Sigmoid colon (tissue), 7 donors: ENCODE measurements around the gene SELENOO. TPM values are rescaled to one million over a fixed set of nuclear protein-coding genes. Genes with fewer than 3 reads are reported as not detected.

Experiments
- DNase-seq: peaks from one replicate; pipeline ENCODE4 v3.0.0-alpha.2; 2019
- H3K27ac ChIP-seq, 4 donors: fragments of 200-600 bp; sonication (generic); one replicate each; pipeline ENCODE4 v1.5.1; 2016 to 2019; ENCODE audit warnings: mild to moderate bottlenecking in 1 of 4
- H3K27me3 ChIP-seq, 3 donors: fragments of 200-600 bp; sonication (generic); one replicate each; pipeline ENCODE4 v1.5.1; 2019; ENCODE audit warnings: mild to moderate bottlenecking in 1 of 3
- H3K36me3 ChIP-seq, 4 donors: fragments of 200-600 bp; sonication (generic); one replicate each; pipeline ENCODE4 v1.5.1; 2016 to 2019
- H3K4me1 ChIP-seq, 4 donors: fragments of 200-600 bp; sonication (generic); one replicate each; pipeline ENCODE4 v1.5.1; 2017 to 2019
- H3K4me3 ChIP-seq, 4 donors: fragments of 200-600 bp; sonication (generic); one replicate each; pipeline ENCODE4 v1.5.1; 2017 to 2019; ENCODE audit warnings: mild to moderate bottlenecking in 2 of 4, moderate library complexity in 1 of 4
- H3K9me3 ChIP-seq, 4 donors: fragments of 200-600 bp in 3 of 4; sonication (generic) in 3 of 4; one replicate each; pipeline versions ENCODE4 v1.5.1 to v1.6.1; 2013 to 2019
- CTCF ChIP-seq, 4 experiments: fragments of 450-650 bp in 3 of 4; fragments of 200-600 bp in 1 of 4; IDR thresholded peaks; one replicate each; pipeline ENCODE4 v1.5.1; 2016 to 2019; ENCODE audit warnings: antibody characterized with exemption in 4 of 4, mild to moderate bottlenecking in 3 of 4, moderate library complexity in 2 of 4
- EP300 ChIP-seq, 4 donors: sonication (generic); formaldehyde crosslinking; IDR thresholded peaks; one replicate each; pipeline ENCODE4 v1.6.1; 2017; ENCODE audit warnings: antibody characterized with exemption in 4 of 4
- POLR2A ChIP-seq, 2 donors: fragments of 450-650 bp; IDR thresholded peaks; one replicate each; pipeline ENCODE4 v1.6.1; 2016; ENCODE audit warnings: antibody characterized with exemption in 2 of 2, mild to moderate bottlenecking in 2 of 2, moderate library complexity in 2 of 2
- POLR2AphosphoS5 ChIP-seq, 4 donors: sonication (generic); formaldehyde crosslinking; IDR thresholded peaks; one replicate each; pipeline ENCODE4 v1.6.1; 2017; ENCODE audit warnings: antibody characterized with exemption in 4 of 4
- WGBS, 2 donors: extraction: QIAGEN DNeasy Blood & Tissue Kit; methylation state at CpG; one replicate each; pipeline ENCODE4 v1.1.7; 2013; 5-methylcytosine and 5-hydroxymethylcytosine counted together
- intact Hi-C: fragments of 100-400 bp; cut with DNase I; formaldehyde crosslinking; loops from one replicate; pipeline ENCODE4 v1.15.1; 2023
- polyA plus RNA-seq, 3 donors: library from polyadenylated mRNA; stranded (reverse); fragments of 200-250 nt; gene quantifications; one replicate each; pipeline ENCODE4 v1.2.3, GENCODE V29; 2013
- total RNA-seq, 4 donors: library from RNA; depleted of rRNA; stranded (reverse); fragments of >200 nt; gene quantifications; one replicate each; pipeline ENCODE4 v1.1.0, GENCODE V29; 2016
- donor health status: healthy with polysubstance abuse.
- donor health status: Bipolar disorder and iron deficiency.
- donor health status: healthy.

SELENOO gene
- total and polyA plus RNA-seq, 7 donors: 10.2 to 30.2 (median 17.9) TPM

GRCh38 chr22:50188356-50188755, 12.5 kb upstream of the SELENOO start:
- no peak for DNase-seq
- intact Hi-C loops: loop anchor here (10.0 kb wide), 2 partner anchors 224 to 264 kb away; partner anchors contain the start of gene PIM3
- Histone ChIP-seq H3K36me3 (peaks cover 0 to 3% (median 0%) of the 10 kb centered on the region in 4 donors), H3K9me3 (no peaks in the 10 kb centered on the region), H3K4me1 (peaks cover 0 to 70% (median 59%) of the 10 kb centered on the region in 4 donors), H3K27ac (no peak overlapping the region), H3K27me3 (no peaks in the 10 kb centered on the region), H3K4me3 (no peak overlapping the region)
- TF ChIP-seq POLR2A (IDR thresholded peaks at IDR 0.05) (no peak), POLR2AphosphoS5 (IDR thresholded peaks at IDR 0.05) (no peak), EP300 (IDR thresholded peaks at IDR 0.05) (no peak), CTCF (IDR thresholded peaks at IDR 0.05) (no peak)
- WGBS, 2 donors: 95 to 97% methylated on average over 11 of the region's 11 CpGs

- H3K27ac ChIP-seq: peak overlapping the region; percentile 63 to 82 (median 78)
- no peak for DNase-seq
- H3K4me3 ChIP-seq: no peak overlapping the region
- H3K4me1 ChIP-seq: peaks cover 0 to 61% (median 50%) of the 10 kb centered on the region in 4 donors
- no peak for TF ChIP-seq EP300 (IDR thresholded peaks at IDR 0.05)
- no peak for TF ChIP-seq CTCF (IDR thresholded peaks at IDR 0.05)
- TF ChIP-seq POLR2AphosphoS5 (IDR thresholded peaks at IDR 0.05): no peak
- TF ChIP-seq POLR2A (IDR thresholded peaks at IDR 0.05): no peak
- no peaks in the 10 kb centered on the region for H3K9me3 ChIP-seq
- peaks cover 0 to 13% (median 6%) of the 10 kb centered on the region in 4 donors for H3K36me3 ChIP-seq
- H3K27me3 ChIP-seq: no peaks in the 10 kb centered on the region
- 48 to 65% methylated on average over 20 of the region's 20 CpGs for WGBS, 2 donors
- intact Hi-C loops: loop anchor here (10.0 kb wide), 2 partner anchors 225 to 265 kb away; partner anchors contain the start of gene PIM3
Observed at GRCh38 chr22:50189184-50189848, 11.5 kb upstream of the SELENOO start.

- 0 to 10% methylated on average over 4 of the region's 4 CpGs for WGBS, 2 donors
- Histone ChIP-seq H3K27me3 (no peaks in the 10 kb centered on the region), H3K4me1 (peaks cover 0 to 56% (median 45%) of the 10 kb centered on the region in 4 donors), H3K27ac (peak overlapping the region; percentile 63 to 82 (median 78)), H3K36me3 (peaks cover 0 to 18% (median 10%) of the 10 kb centered on the region in 4 donors), H3K9me3 (no peaks in the 10 kb centered on the region), H3K4me3 (peak overlapping the region; percentile 19 to 47 (median 41))
- no peak for TF ChIP-seq CTCF (IDR thresholded peaks at IDR 0.05)
- DNase-seq: no peak
- intact Hi-C loops: loop anchor here (10.0 kb wide), 3 partner anchors 225 to 335 kb away; partner anchors contain the start of genes PIM3 and ZBED4
Observed at GRCh38 chr22:50189849-50190181, 11.0 kb upstream of the SELENOO start.

- peak; percentile 87 for DNase-seq
- 2 to 3% methylated on average over 43 of the region's 43 CpGs for WGBS, 2 donors
- Histone ChIP-seq H3K9me3 (no peaks in the 10 kb centered on the region), H3K4me1 (peaks cover 0 to 50% (median 40%) of the 10 kb centered on the region in 4 donors), H3K36me3 (peaks cover 0 to 21% (median 11%) of the 10 kb centered on the region in 4 donors), H3K27ac (peak overlapping the region; percentile 63 to 82 (median 78)), H3K27me3 (no peaks in the 10 kb centered on the region), H3K4me3 (peak overlapping the region; percentile 19 to 47 (median 41))
- TF ChIP-seq CTCF (IDR thresholded peaks at IDR 0.05): peak in 1 of 4 experiments; percentile 21
- peak in 1 of 2 donors; percentile 24 for TF ChIP-seq POLR2A (IDR thresholded peaks at IDR 0.05)
- TF ChIP-seq EP300 (IDR thresholded peaks at IDR 0.05): no peak
- peak in 2 of 4 donors; percentile 21 to 29 for TF ChIP-seq POLR2AphosphoS5 (IDR thresholded peaks at IDR 0.05)
- intact Hi-C loops: loop anchor here (10.0 kb wide), 1 partner anchor 336 kb away; the partner anchor contains the start of gene ZBED4
Observed at GRCh38 chr22:50190182-50190940, 10.4 kb upstream of the SELENOO start.
